ENCODE measurements around the gene APEH. TPM values are rescaled to one million over a fixed set of nuclear protein-coding genes. Genes with fewer than 3 reads are reported as not detected.
A peak's percentile ranks its signal among the peaks of the same experiment; 100 is the strongest.

APEH gene
- total RNA-seq, 1 experiment from 2014 or later = 108 TPM

DNA sequence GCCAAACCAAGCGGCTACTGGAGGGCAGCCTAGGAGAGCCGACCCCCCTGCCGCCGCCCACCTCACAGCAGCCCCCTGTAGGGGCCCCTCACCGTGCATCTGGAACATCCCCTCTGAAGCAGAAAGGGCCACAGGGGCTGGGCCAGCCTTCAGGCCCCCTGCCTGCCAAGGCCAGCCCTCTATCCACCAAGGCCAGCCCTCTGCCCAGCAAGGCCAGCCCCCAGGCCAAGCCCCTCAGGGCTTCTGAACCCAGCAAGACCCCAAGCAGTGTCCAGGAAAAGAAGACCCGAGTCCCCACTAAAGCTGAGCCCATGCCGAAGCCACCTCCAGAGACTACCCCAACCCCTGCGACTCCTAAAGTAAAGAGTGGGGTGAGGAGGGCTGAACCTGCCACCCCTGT lies 23.5 kb upstream of the APEH start:
- DNase-seq (ENCODE audit: low read depth) = no peak

DNA sequence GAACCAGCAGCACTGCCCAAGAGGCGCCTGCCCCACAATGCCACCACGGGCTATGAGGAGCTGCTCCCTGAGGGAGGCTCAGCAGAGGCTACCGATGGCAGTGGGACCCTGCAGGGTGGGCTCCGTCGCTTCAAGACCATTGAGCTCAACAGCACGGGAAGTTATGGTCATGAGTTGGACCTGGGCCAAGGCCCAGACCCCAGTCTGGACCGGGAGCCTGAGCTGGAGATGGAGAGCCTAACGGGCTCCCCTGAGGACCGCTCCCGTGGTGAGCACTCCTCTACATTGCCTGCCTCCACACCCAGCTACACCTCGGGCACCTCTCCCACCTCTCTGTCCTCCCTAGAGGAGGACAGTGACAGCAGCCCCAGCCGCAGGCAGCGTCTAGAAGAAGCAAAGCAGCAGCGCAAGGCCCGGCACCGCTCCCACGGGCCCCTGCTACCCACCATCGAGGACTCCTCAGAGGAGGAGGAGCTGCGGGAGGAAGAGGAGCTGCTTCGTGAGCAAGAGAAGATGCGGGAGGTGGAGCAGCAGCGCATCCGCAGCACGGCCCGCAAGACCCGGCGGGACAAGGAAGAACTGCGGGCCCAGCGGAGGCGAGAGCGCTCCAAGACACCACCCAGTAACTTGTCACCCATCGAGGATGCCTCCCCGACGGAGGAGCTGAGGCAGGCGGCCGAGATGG lies 21.8 kb upstream of the APEH start:
- DNase-seq (ENCODE audit: low read depth) = no peak

DNA sequence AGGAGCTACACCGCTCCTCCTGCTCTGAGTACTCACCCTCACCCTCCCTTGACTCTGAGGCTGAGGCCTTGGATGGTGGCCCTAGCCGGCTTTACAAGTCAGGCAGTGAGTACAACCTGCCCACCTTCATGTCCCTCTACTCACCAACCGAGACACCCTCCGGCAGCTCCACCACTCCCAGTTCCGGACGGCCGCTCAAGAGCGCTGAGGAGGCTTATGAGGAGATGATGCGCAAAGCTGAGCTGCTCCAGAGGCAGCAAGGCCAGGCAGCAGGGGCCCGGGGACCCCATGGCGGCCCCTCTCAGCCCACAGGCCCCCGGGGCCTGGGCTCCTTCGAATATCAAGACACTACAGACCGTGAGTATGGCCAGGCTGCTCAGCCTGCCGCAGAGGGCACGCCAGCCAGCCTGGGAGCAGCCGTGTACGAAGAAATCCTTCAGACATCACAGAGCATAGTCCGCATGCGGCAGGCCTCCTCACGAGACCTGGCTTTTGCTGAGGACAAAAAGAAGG lies 21.2 kb upstream of the APEH start:
- DNase-seq (ENCODE audit: low read depth) = no peak

DNA sequence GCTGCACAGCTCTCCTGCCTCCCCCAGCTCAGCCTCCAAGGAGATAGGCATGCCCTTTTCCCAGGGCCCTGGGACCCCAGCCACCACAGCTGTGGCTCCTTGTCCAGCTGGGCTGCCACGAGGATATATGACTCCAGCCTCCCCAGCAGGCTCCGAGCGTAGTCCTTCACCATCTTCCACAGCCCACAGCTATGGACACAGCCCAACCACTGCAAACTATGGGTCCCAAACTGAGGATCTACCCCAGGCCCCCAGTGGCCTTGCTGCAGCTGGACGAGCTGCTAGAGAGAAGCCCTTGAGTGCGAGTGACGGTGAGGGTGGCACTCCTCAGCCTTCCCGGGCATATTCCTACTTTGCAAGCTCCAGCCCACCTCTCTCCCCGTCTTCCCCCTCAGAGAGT lies 20.5 kb upstream of the APEH start:
- DNase-seq (ENCODE audit: low read depth) = no peak

DNA sequence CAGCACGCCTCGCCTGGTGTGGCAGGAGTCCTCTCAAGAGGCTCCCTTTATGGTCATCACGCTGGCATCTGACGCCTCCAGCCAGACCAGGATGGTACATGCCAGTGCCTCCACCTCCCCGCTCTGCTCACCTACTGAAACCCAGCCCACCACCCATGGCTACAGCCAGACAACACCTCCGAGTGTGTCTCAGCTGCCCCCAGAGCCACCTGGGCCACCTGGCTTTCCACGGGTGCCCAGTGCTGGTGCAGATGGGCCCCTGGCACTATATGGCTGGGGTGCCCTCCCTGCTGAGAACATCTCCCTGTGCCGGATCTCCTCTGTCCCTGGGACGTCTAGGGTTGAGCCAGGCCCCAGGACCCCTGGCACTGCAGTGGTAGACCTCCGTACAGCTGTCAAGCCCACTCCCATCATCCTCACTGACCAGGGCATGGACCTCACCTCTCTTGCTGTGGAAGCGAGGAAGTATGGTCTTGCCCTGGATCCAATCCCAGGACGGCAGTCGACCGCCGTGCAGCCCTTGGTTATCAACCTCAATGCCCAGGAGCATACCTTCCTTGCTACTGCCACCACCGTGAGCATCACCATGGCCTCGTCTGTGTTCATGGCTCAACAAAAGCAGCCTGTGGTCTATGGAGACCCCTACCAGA lies 19.9 kb upstream of the APEH start:
- DNase-seq (ENCODE audit: low read depth) = no peak

GRCh38 chr3:49654955-49655556 lies 19.1 kb upstream of the APEH start:
- no peak for DNase-seq (ENCODE audit: low read depth)

DNA sequence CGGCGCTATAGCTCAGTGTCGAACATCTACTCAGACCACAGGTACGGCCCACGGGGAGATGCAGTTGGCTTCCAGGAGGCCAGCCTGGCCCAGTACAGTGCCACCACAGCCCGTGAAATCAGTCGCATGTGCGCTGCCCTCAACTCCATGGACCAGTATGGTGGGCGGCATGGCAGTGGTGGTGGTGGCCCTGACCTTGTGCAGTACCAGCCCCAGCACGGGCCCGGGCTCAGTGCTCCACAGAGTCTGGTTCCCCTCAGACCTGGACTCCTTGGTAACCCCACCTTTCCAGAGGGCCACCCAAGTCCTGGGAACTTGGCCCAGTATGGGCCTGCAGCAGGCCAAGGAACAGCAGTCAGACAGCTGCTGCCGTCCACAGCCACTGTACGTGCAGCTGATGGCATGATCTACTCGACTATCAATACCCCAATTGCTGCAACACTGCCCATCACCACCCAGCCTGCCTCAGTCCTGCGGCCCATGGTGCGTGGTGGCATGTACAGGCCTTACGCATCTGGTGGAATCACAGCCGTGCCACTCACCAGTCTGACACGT lies 18.3 kb upstream of the APEH start:
- no peak for DNase-seq (ENCODE audit: low read depth)

GRCh38 chr3:49656541-49657112 lies 17.5 kb upstream of the APEH start:
- DNase-seq (ENCODE audit: low read depth) = no peak

- no peak for DNase-seq (ENCODE audit: low read depth)
These were observed 16.8 kb upstream of the APEH start for GRCh38 chr3:49657208-49657915.

- no peak for DNase-seq (ENCODE audit: low read depth)
These were observed 15.4 kb upstream of the APEH start for GRCh38 chr3:49658711-49659110.

DNA sequence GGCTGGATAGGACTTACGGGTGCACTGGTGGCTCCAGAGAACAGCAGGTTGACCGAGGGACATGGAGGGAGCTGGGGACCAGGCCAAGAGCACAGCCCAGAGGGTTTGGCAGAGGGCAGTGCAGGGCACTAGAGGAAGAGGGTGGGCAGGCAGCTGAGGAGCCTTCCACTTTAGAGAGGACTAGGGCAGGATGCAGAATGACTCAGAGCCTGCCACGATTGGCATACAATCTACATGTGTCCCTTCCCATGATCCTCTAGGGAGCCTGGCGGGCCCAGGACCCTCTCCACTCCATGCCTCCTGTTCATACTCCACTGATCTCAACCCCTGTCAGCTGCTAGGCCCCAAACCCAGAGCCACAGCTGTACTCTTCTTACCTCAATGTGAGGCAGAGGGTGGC lies 14.4 kb upstream of the APEH start:
- DNase-seq (ENCODE audit: low read depth) = no peak

DNA sequence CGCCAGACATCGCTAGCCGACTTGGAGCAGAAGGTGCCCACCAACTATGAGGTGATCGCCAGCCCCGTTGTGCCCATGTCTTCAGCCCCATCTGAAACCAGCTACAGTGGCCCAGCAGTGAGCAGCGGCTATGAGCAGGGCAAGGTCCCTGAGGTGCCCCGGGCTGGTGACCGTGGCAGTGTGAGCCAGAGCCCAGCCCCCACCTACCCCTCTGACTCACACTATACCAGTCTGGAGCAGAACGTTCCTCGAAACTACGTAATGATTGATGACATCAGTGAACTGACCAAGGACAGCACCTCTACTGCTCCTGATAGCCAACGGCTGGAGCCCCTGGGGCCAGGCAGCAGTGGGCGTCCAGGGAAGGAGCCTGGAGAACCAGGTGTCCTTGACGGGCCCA lies 12.9 kb upstream of the APEH start:
- peak; percentile 29 for DNase-seq (ENCODE audit: low read depth)

GRCh38 chr3:49662021-49662420 lies 12.1 kb upstream of the APEH start:
- no peak for DNase-seq (ENCODE audit: low read depth)

DNA sequence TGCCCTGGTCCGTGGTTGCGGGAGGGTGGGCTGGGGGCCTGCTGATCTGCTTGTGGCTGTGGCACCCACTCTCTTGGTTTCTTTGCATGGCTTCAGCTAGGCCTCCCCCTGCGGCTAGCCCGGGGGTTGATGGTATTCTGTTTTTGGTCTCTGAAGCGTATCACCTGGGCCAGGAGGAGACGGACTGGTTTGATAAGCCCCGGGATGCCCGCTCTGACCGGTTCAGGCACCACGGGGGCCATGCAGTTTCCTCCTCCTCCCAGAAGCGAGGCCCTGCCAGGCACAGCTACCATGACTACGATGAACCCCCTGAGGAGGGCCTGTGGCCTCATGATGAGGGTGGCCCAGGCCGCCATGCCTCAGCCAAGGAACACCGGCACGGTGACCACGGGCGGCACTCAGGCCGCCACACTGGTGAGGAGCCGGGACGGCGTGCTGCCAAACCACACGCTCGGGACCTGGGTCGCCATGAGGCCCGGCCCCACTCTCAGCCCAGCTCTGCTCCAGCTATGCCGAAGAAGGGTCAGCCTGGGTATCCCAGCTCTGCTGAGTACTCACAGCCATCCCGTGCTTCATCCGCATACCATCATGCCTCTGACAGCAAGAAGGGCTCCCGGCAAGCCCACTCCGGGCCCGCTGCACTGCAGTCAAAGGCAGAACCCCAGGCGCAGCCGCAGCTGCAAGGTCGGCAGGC lies 11.3 kb upstream of the APEH start:
- DNase-seq (ENCODE audit: low read depth) = no peak

- DNase-seq (ENCODE audit: low read depth) = no peak
These were observed 10.3 kb upstream of the APEH start for GRCh38 chr3:49663831-49664230.

GRCh38 chr3:49664300-49664699 lies 9.9 kb upstream of the APEH start:
- no peak for DNase-seq (ENCODE audit: low read depth)

- DNase-seq (ENCODE audit: low read depth) = no peak
These were observed 8.2 kb upstream of the APEH start for GRCh38 chr3:49665822-49666519.

DNA sequence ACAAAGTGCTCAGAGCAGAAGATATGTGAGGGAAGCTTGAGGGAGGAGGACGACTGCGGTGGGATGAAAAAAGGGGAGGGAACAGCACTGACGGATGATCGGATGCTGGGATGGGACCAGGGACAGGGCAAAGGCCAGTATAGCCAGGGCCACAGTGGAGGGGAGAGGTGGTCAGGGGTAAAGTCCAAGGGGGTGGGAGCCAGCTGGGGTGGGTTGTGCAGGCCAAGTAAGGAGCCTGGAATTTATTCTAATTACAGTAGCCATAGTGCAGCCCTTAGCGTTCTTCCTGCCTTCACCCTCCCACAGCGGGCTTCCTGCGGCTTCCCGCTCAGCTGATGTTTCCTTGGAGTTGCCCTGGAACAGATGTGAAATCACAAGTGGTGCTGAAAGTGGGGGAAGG lies 7.6 kb upstream of the APEH start:
- DNase-seq (ENCODE audit: low read depth) = peak; percentile 43

DNA sequence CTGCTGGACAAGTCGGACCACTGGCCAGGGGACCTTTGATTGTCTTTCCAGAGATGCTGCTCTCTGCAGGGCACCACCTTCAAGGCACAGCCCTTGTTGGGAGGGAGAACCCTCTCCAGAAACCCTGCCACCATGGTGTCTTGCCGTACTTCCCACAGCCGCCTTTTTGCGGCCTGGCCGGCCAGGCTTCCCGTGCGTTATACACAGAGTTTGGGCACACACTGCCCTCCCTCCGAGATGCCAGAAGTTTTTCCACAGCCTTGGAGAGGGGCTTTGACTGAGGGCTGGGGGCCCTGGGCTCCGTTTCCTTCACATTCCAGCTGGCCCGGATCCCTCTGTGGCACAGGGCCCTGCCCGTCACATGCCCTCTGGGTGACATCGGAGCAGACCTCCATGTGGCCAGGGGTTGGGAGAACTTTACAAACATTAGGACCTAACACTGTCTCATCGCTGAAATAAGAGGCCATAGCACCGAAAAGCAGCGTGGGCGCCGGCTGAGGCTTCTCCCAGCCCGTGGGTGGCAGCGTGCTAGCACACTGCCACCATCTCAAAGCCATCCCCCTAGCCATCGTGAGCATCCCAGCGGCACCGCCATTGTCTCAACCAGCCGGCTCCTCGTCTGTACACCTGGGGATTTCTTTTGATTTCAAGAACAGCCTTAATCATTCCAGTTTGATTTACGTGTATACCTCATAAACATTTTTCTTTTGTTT lies 6.3 kb upstream of the APEH start:
- DNase-seq (ENCODE audit: low read depth) = no peak

GRCh38 chr3:49668414-49668797 lies 5.7 kb upstream of the APEH start:
- DNase-seq (ENCODE audit: low read depth) = no peak

All from RPMI7951 (cell line).